Left hindlimb (tissue), 1 donor: ENCODE measurements around the gene SLC25A2.

Experiments used
- DNase-seq: peaks from one replicate; pipeline ENCODE4 v3.0.0-alpha.2; 2018

The SLC25A2 gene

DNA sequence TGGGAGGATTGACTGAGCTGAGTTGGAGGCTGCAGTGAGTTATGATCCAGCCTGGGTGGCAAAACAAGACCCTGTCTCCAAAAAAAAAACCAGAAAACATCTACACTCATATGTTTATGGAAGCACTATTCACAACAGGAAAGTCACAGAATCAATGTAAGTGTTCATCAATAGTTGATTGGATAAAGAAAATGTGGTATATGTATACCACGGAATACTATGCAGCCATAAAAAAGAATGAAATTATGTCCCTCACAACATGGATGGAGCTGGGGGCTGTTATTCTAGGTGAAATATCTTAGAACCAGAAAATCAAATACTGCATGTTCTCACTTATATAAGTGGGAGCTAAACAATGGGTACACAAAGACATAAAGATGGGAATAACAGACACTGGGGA lies 2.8 kb upstream of the SLC25A2 start:
- DNase-seq, result no peak

DNA sequence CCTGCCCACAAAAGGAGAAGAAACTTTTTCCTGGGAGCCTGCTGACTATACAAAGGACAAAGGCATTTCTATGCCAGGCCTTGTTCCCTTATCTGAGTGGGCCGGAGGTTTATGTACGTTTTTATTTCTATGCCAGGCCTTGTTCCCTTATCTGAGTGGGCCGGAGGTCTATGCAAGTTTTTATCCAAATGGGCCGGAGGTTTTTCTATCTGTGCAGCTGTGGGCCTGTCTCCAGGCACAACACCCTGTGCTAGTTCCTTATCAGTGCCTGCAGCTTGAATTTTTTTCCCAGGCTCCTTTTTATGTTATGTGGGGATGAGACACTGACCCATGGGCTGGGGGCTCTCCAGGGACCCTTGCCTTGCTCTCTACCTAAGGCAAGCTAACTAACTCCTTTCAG lies 5.5 kb downstream of the SLC25A2 start:
- DNase-seq, result no peak

- no peak for DNase-seq
Measured at GRCh38 chr5:141272906-141273305, 30.9 kb downstream of the SLC25A2 start.

GRCh38 chr5:141269195-141269594 lies 34.7 kb downstream of the SLC25A2 start:
- DNase-seq, result no peak

GRCh38 chr5:141261238-141261546 lies 42.7 kb downstream of the SLC25A2 start:
- DNase-seq, result no peak

DNA sequence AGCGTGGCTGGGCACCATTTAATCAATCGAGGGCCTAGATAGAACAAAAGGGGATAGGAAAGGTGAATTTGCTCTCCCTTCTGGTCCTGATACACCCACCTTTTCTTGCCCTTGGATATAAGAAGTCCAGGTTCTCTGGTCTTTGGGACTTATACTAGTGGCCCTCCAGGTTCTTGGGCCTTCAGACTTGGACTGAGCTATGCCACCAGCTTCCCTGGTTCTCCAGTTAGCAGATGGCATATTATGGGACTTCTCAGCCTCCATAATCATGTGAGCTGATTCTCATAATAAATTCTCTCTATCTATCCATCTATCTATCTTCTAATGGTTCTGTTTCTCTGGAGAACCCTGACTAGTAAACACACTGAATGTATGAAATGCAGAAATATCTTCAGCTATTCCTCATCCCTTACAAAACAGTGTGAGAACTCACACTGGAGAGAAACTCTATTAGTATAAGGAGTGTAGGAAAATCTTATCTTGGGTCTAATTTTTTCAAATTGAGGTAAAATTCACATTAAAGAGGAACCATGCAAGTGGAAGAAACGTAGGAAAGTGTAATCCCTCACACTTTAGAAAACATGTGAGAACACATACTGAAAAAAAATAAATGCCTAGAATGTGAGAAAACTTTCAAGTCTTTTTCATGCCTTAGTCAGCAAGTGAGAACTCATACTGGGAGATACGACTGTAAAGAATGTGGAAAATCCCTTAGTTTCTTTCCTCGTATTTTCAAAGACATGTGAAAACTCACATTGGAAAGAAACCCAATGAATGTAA lies 43.2 kb downstream of the SLC25A2 start:
- DNase-seq, result no peak

DNA sequence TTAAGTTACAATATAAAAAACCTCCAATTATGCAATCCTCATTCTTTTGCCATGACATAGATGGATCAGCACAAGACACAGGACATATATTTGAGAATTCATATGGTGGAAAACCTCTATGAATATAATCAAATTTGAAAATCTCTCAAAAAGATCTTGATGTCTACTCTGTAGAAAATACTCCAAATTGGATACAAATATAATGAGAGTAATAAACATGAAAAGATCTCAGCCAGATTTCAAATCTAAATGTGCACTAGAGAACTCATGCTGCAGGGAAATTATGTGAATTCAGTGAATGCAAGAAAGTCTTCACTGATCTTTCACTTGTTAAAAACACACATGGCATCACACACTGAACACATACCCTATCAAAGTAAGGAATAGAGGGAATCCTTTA lies 44.9 kb downstream of the SLC25A2 start:
- DNase-seq, result no peak

GRCh38 chr5:141258464-141258863 lies 45.4 kb downstream of the SLC25A2 start:
- no peak for DNase-seq
